CD8-positive, alpha-beta memory T cell (primary cell): ENCODE measurements around the gene PLS3. TPM values are rescaled to one million over a fixed set of nuclear protein-coding genes. Genes with fewer than 3 reads are reported as not detected.
"Not testable (repeated sequence)": the region's sequence is repeated elsewhere in the genome, so short reads cannot be mapped to it uniquely, and the experiment has no call there.

ENCODE experiments used
- CTCF ChIA-PET: fragments of 350-600 bp; sonication (Branson Sonifier 250); formaldehyde crosslinking; loops from one replicate; lab custom pipeline; 2021; ENCODE audit warnings: antibody characterized with exemption; lab: Charles Lee
- POLR2A ChIA-PET: fragments of 350-600 bp; sonication (Branson Sonifier 250); formaldehyde crosslinking; loops from one replicate; lab custom pipeline; 2021; ENCODE audit warnings: antibody characterized with exemption; lab: Charles Lee
- DNase-seq, 5 donors: peaks; one replicate each; pipeline versions ENCODE4 v3.0.0 to v3.0.0-alpha.2; 2020 to 2022; ENCODE audit warnings: mixed read lengths in 1 of 5
- H3K27ac ChIP-seq: one replicate; pipeline ENCODE4 v1.7.0; 2013; ENCODE audit warnings: low read depth, mild to moderate bottlenecking, low read length, moderate library complexity
- H3K27me3 ChIP-seq: 2 replicates; pipeline ENCODE4 v1.7.0; 2013; ENCODE audit warnings: low read length, mild to moderate bottlenecking; ENCODE audit not compliant: insufficient read depth, poor library complexity, severe bottlenecking
- H3K36me3 ChIP-seq: 2 replicates; pipeline ENCODE4 v1.7.0; 2013; ENCODE audit warnings: mild to moderate bottlenecking, low read length, moderate library complexity; ENCODE audit not compliant: insufficient read depth
- H3K4me1 ChIP-seq: 2 replicates; pipeline ENCODE4 v1.7.0; 2013; ENCODE audit warnings: mild to moderate bottlenecking, low read length, moderate library complexity; ENCODE audit not compliant: insufficient read depth
- H3K4me3 ChIP-seq: 2 replicates; pipeline ENCODE4 v1.7.0; 2013; ENCODE audit warnings: mild to moderate bottlenecking, low read length
- H3K9me3 ChIP-seq: 2 replicates; pipeline ENCODE4 v1.7.0; 2013; ENCODE audit warnings: mild to moderate bottlenecking, low read length
- H3K27ac Mint-ChIP-seq, 8 donors: one replicate each; pipeline ENCODE4 v1.8.0; 2020 to 2021; ENCODE audit warnings: mixed read lengths in 8 of 8, mild to moderate bottlenecking in 6 of 8, inconsistent platforms in 3 of 8, moderate library complexity in 3 of 8
- H3K27me3 Mint-ChIP-seq, 2 donors: one replicate each; pipeline ENCODE4 v1.8.0; 2020 to 2021; ENCODE audit warnings: mixed read lengths in 2 of 2, mild to moderate bottlenecking in 1 of 2, moderate library complexity in 1 of 2
- H3K36me3 Mint-ChIP-seq, 3 donors: one replicate each; pipeline ENCODE4 v1.8.0; 2020 to 2021; ENCODE audit warnings: mixed read lengths in 3 of 3, inconsistent platforms in 1 of 3, mild to moderate bottlenecking in 1 of 3
- H3K4me1 Mint-ChIP-seq, 3 donors: one replicate each; pipeline ENCODE4 v1.8.0; 2020 to 2021; ENCODE audit warnings: mixed read lengths in 3 of 3, inconsistent platforms in 1 of 3, mild to moderate bottlenecking in 1 of 3
- H3K4me3 Mint-ChIP-seq, 7 donors: one replicate each; pipeline ENCODE4 v1.8.0; 2020 to 2021; ENCODE audit warnings: mixed read lengths in 7 of 7, mild to moderate bottlenecking in 6 of 7, moderate library complexity in 4 of 7, inconsistent platforms in 2 of 7
- H3K9me3 Mint-ChIP-seq, 5 donors: one replicate each; pipeline ENCODE4 v1.8.0; 2020 to 2022; ENCODE audit warnings: mixed read lengths in 5 of 5, mild to moderate bottlenecking in 3 of 5, moderate library complexity in 2 of 5, inconsistent platforms in 1 of 5
- polyA plus RNA-seq: library from polyadenylated mRNA; unstranded; fragments of 300-500 nt; fragmentation: Illumina TruSeq; gene quantifications from one replicate; pipeline ENCODE4 v1.2.3, GENCODE V29; 2021
- total RNA-seq, 2 experiments: library from RNA; stranded (reverse); gene quantifications; one replicate each; pipeline ENCODE4 v1.2.3, GENCODE V29; 2021

Gene PLS3
- total and polyA plus RNA-seq, 3 experiments from 2014 or later = 0.51 to 0.66 TPM; not detected in 1

- no peaks in the 10 kb centered on the region for H3K4me1 ChIP-seq
- no peaks in the 10 kb centered on the region for H3K9me3 ChIP-seq
- H3K36me3 Mint-ChIP-seq = no peaks in the 10 kb centered on the region
- H3K27me3 ChIP-seq = no peaks in the 10 kb centered on the region
- H3K36me3 ChIP-seq = no peaks in the 10 kb centered on the region
- no peaks in the 10 kb centered on the region for H3K9me3 Mint-ChIP-seq
- no peak overlapping the region for H3K4me3 ChIP-seq
- H3K27ac ChIP-seq = no peak overlapping the region
- CTCF ChIA-PET = no interaction called here
- no peak overlapping the region for H3K27ac Mint-ChIP-seq
- DNase-seq = no peak
- H3K4me3 Mint-ChIP-seq = no peak overlapping the region
- POLR2A ChIA-PET = no interaction called here
- H3K4me1 Mint-ChIP-seq = no peaks in the 10 kb centered on the region
- H3K27me3 Mint-ChIP-seq = no peaks in the 10 kb centered on the region
Observed at GRCh38 chrX:115630204-115630603, 69.2 kb downstream of the PLS3 start.

- H3K9me3 ChIP-seq = no peaks in the 10 kb centered on the region
- no peak overlapping the region for H3K27ac ChIP-seq
- DNase-seq = no peak
- H3K36me3 ChIP-seq = no peaks in the 10 kb centered on the region
- Mint-ChIP-seq H3K27ac (peak overlapping the region in 1 of 8 donors; percentile 10), H3K4me1 (no peaks in the 10 kb centered on the region), H3K9me3 (no peaks in the 10 kb centered on the region), H3K27me3 (no peaks in the 10 kb centered on the region), H3K36me3 (no peaks in the 10 kb centered on the region), H3K4me3 (no peak overlapping the region)
- H3K4me3 ChIP-seq = no peak overlapping the region
- CTCF ChIA-PET = no interaction called here
- POLR2A ChIA-PET = no interaction called here
- H3K4me1 ChIP-seq = no peaks in the 10 kb centered on the region
- no peaks in the 10 kb centered on the region for H3K27me3 ChIP-seq
Observed at GRCh38 chrX:115632455-115632854, 71.5 kb downstream of the PLS3 start.

GRCh38 chrX:115633397-115633796 is 72.4 kb downstream of the PLS3 start:
- DNase-seq, H3K4me3 Mint-ChIP-seq, H3K36me3 ChIP-seq, H3K4me1 ChIP-seq, H3K9me3 ChIP-seq, H3K9me3 Mint-ChIP-seq, CTCF ChIA-PET, H3K4me3 ChIP-seq, H3K36me3 Mint-ChIP-seq, POLR2A ChIA-PET, H3K27ac Mint-ChIP-seq, H3K4me1 Mint-ChIP-seq, H3K27me3 ChIP-seq, H3K27me3 Mint-ChIP-seq, H3K27ac ChIP-seq: not testable (repeated sequence)

- ChIA-PET CTCF (no interaction called here), POLR2A (no interaction called here)
- no peak overlapping the region for H3K27ac Mint-ChIP-seq
- Histone ChIP-seq H3K9me3 (no peaks in the 10 kb centered on the region), H3K4me1 (no peaks in the 10 kb centered on the region), H3K27ac (no peak overlapping the region), H3K4me3 (no peak overlapping the region), H3K27me3 (no peaks in the 10 kb centered on the region), H3K36me3 (no peaks in the 10 kb centered on the region)
- H3K4me3 Mint-ChIP-seq = no peak overlapping the region
- H3K9me3 Mint-ChIP-seq = no peaks in the 10 kb centered on the region
- no peaks in the 10 kb centered on the region for H3K36me3 Mint-ChIP-seq
- DNase-seq = no peak
- H3K4me1 Mint-ChIP-seq = no peaks in the 10 kb centered on the region
- peaks cover 0 to 5% of the 10 kb centered on the region in 2 donors for H3K27me3 Mint-ChIP-seq
Observed at GRCh38 chrX:115639334-115639880, 78.4 kb downstream of the PLS3 start.

GRCh38 chrX:115642311-115642710 is 81.3 kb downstream of the PLS3 start:
- ChIA-PET POLR2A (no interaction called here), CTCF (interaction anchor here (1.6 kb wide), 1 partner anchor 16 kb away, joined by 5 read pairs; no protein-coding TSS in a partner anchor)
- Histone ChIP-seq H3K27ac (no peak overlapping the region), H3K27me3 (no peaks in the 10 kb centered on the region), H3K4me3 (no peak overlapping the region), H3K36me3 (no peaks in the 10 kb centered on the region), H3K4me1 (no peaks in the 10 kb centered on the region), H3K9me3 (no peaks in the 10 kb centered on the region)
- Mint-ChIP-seq H3K4me3 (no peak overlapping the region), H3K36me3 (no peaks in the 10 kb centered on the region), H3K4me1 (no peaks in the 10 kb centered on the region), H3K27ac (peak overlapping the region in 1 of 8 donors; percentile 36), H3K27me3 (peaks cover 0 to 5% of the 10 kb centered on the region in 2 donors), H3K9me3 (no peaks in the 10 kb centered on the region)
- DNase-seq = no peak

- Histone ChIP-seq H3K4me1 (no peaks in the 10 kb centered on the region), H3K4me3 (no peak overlapping the region), H3K27me3 (no peaks in the 10 kb centered on the region), H3K9me3 (no peaks in the 10 kb centered on the region), H3K27ac (no peak overlapping the region), H3K36me3 (no peaks in the 10 kb centered on the region)
- no peak overlapping the region for H3K27ac Mint-ChIP-seq
- H3K27me3 Mint-ChIP-seq = peaks cover 0 to 5% of the 10 kb centered on the region in 2 donors
- peak in 3 of 5 donors; percentile 1 to 29 (median 17) for DNase-seq
- H3K9me3 Mint-ChIP-seq = no peaks in the 10 kb centered on the region
- ChIA-PET POLR2A (no interaction called here), CTCF (interaction anchor here (1.6 kb wide), 1 partner anchor 17 kb away, joined by 5 read pairs; no protein-coding TSS in a partner anchor)
- no peaks in the 10 kb centered on the region for H3K4me1 Mint-ChIP-seq
- H3K36me3 Mint-ChIP-seq = no peaks in the 10 kb centered on the region
- no peak overlapping the region for H3K4me3 Mint-ChIP-seq
Observed at GRCh38 chrX:115642895-115643530, 82.0 kb downstream of the PLS3 start.

- POLR2A ChIA-PET, H3K4me3 Mint-ChIP-seq, H3K4me1 Mint-ChIP-seq, H3K9me3 ChIP-seq, H3K27ac ChIP-seq, CTCF ChIA-PET, H3K36me3 ChIP-seq, H3K27me3 ChIP-seq, H3K9me3 Mint-ChIP-seq, H3K36me3 Mint-ChIP-seq, DNase-seq, H3K27ac Mint-ChIP-seq, H3K4me1 ChIP-seq, H3K4me3 ChIP-seq, H3K27me3 Mint-ChIP-seq: not testable (repeated sequence)
Observed at GRCh38 chrX:115644397-115644796, 83.4 kb downstream of the PLS3 start.

GRCh38 chrX:115649461-115650063 is 88.6 kb downstream of the PLS3 start:
- Histone ChIP-seq H3K4me1 (no peaks in the 10 kb centered on the region), H3K36me3 (no peaks in the 10 kb centered on the region), H3K9me3 (no peaks in the 10 kb centered on the region), H3K4me3 (no peak overlapping the region), H3K27ac (no peak overlapping the region), H3K27me3 (no peaks in the 10 kb centered on the region)
- H3K36me3 Mint-ChIP-seq = no peaks in the 10 kb centered on the region
- POLR2A ChIA-PET = no interaction called here
- H3K27me3 Mint-ChIP-seq = no peaks in the 10 kb centered on the region
- H3K4me3 Mint-ChIP-seq = no peak overlapping the region
- peak overlapping the region in 1 of 8 donors; percentile 83 for H3K27ac Mint-ChIP-seq
- H3K9me3 Mint-ChIP-seq = peaks cover 0 to 2% (median 0%) of the 10 kb centered on the region in 5 donors
- no peak for DNase-seq
- CTCF ChIA-PET = no interaction called here
- no peaks in the 10 kb centered on the region for H3K4me1 Mint-ChIP-seq
